HEK293 (cell line): ENCODE measurements around the gene L3MBTL4.
A peak's percentile ranks its signal among the peaks of the same experiment; 100 is the strongest.

Experiments
- GLI4 ChIP-seq: fragments of 450-650 bp; formaldehyde crosslinking; IDR thresholded peaks from 2 replicates; pipeline ENCODE4 v1.5.1; 2016; ENCODE audit warnings: missing biosample characterization, missing genetic modification characterization
- KLF9 ChIP-seq: fragments of 450-650 bp; formaldehyde crosslinking; IDR thresholded peaks from 2 replicates; pipeline ENCODE4 v1.5.1; 2016; ENCODE audit warnings: missing biosample characterization, missing genetic modification characterization, low read depth
- MYNN ChIP-seq: fragments of 450-650 bp; formaldehyde crosslinking; IDR thresholded peaks from 2 replicates; pipeline ENCODE4 v1.5.1; 2016; ENCODE audit warnings: missing biosample characterization, missing genetic modification characterization, borderline replicate concordance
- MZF1 ChIP-seq: fragments of 450-650 bp; formaldehyde crosslinking; IDR thresholded peaks from 2 replicates; pipeline ENCODE4 v1.5.1; 2017; ENCODE audit warnings: missing biosample characterization, missing genetic modification characterization, borderline replicate concordance
- SP7 ChIP-seq: fragments of 450-650 bp; formaldehyde crosslinking; IDR thresholded peaks from 2 replicates; pipeline ENCODE4 v1.5.1; 2016; ENCODE audit warnings: missing biosample characterization, missing genetic modification characterization
- TSHZ1 ChIP-seq: fragments of 450-650 bp; formaldehyde crosslinking; IDR thresholded peaks from 2 replicates; pipeline ENCODE4 v1.5.1; 2016; ENCODE audit warnings: missing biosample characterization, missing genetic modification characterization, borderline replicate concordance
- ZBTB8A ChIP-seq: fragments of 450-650 bp; formaldehyde crosslinking; IDR thresholded peaks from 2 replicates; pipeline ENCODE4 v1.5.1; 2016; ENCODE audit warnings: missing biosample characterization, missing genetic modification characterization
- ZEB2 ChIP-seq: fragments of 450-650 bp; formaldehyde crosslinking; IDR thresholded peaks from 2 replicates; pipeline ENCODE4 v1.5.1; 2016; ENCODE audit warnings: missing biosample characterization, missing genetic modification characterization
- ZNF132 ChIP-seq: fragments of 450-650 bp; formaldehyde crosslinking; IDR thresholded peaks from 2 replicates; pipeline ENCODE4 v1.5.1; 2017; ENCODE audit warnings: missing biosample characterization, missing genetic modification characterization, borderline replicate concordance
- ZNF19 ChIP-seq: fragments of 450-650 bp; formaldehyde crosslinking; IDR thresholded peaks from 2 replicates; pipeline ENCODE4; 2016; ENCODE audit warnings: missing biosample characterization, missing genetic modification characterization, low read depth
- ZNF274 ChIP-seq, 2 experiments: fragments of 200-500 bp in 1 of 2; fragments of 450-650 bp in 1 of 2; sonication (Bioruptor generic) in 1 of 2; formaldehyde crosslinking in 1 of 2; IDR thresholded peaks; 2 replicates each; pipeline versions ENCODE4 v1.5.1 to v1.6.1; 2014 to 2016; ENCODE audit warnings: borderline replicate concordance in 1 of 2, inconsistent platforms in 1 of 2, low read length in 1 of 2, missing biosample characterization in 1 of 2, missing genetic modification characterization in 1 of 2
- ZNF311 ChIP-seq: fragments of 450-650 bp; formaldehyde crosslinking; IDR thresholded peaks from 2 replicates; pipeline ENCODE4 v1.5.1; 2017; ENCODE audit warnings: missing biosample characterization, missing genetic modification characterization, borderline replicate concordance
- ZNF341 ChIP-seq: fragments of 450-650 bp; formaldehyde crosslinking; IDR thresholded peaks from 2 replicates; pipeline ENCODE4; 2016; ENCODE audit warnings: low read depth, missing biosample characterization, missing genetic modification characterization
- ZNF366 ChIP-seq: fragments of 450-650 bp; formaldehyde crosslinking; conservative IDR thresholded peaks from 2 replicates; pipeline ENCODE4 v1.5.1; 2016; ENCODE audit warnings: missing biosample characterization, missing genetic modification characterization
- ZNF416 ChIP-seq: fragments of 450-650 bp; formaldehyde crosslinking; IDR thresholded peaks from 2 replicates; pipeline ENCODE4 v1.5.1; 2016; ENCODE audit warnings: missing biosample characterization, missing genetic modification characterization
- ZNF423 ChIP-seq: fragments of 450-650 bp; formaldehyde crosslinking; IDR thresholded peaks from 2 replicates; pipeline ENCODE4 v1.5.1; 2016; ENCODE audit warnings: missing biosample characterization, missing genetic modification characterization
- ZNF571 ChIP-seq: fragments of 450-650 bp; formaldehyde crosslinking; IDR thresholded peaks from 2 replicates; pipeline ENCODE4 v1.5.0; 2017; ENCODE audit warnings: missing biosample characterization, missing genetic modification characterization
- ZNF610 ChIP-seq: fragments of 450-650 bp; formaldehyde crosslinking; IDR thresholded peaks from 2 replicates; pipeline ENCODE4 v1.5.1; 2016; ENCODE audit warnings: missing biosample characterization, missing genetic modification characterization, borderline replicate concordance
- ZNF621 ChIP-seq: fragments of 450-650 bp; formaldehyde crosslinking; IDR thresholded peaks from 2 replicates; pipeline ENCODE4 v1.5.1; 2017; ENCODE audit warnings: missing biosample characterization, missing genetic modification characterization
- ZNF626 ChIP-seq: fragments of 450-650 bp; sonication (Bioruptor Pico); formaldehyde crosslinking; IDR thresholded peaks from 2 replicates; pipeline ENCODE4 v1.5.1; 2018; ENCODE audit warnings: missing biosample characterization, missing genetic modification characterization, inconsistent platforms
- ZNF639 ChIP-seq: fragments of 450-650 bp; formaldehyde crosslinking; IDR thresholded peaks from 2 replicates; pipeline ENCODE4 v1.5.1; 2016; ENCODE audit warnings: missing biosample characterization, missing genetic modification characterization
- ZNF658 ChIP-seq: fragments of 450-650 bp; formaldehyde crosslinking; IDR thresholded peaks from 2 replicates; pipeline ENCODE4; 2016; ENCODE audit warnings: missing biosample characterization, missing genetic modification characterization
- ZNF660 ChIP-seq: fragments of 450-650 bp; IDR thresholded peaks from 2 replicates; pipeline ENCODE4 v1.5.1; 2018; ENCODE audit warnings: missing biosample characterization, mild to moderate bottlenecking, missing genetic modification characterization
- ZNF777 ChIP-seq: fragments of 450-650 bp; formaldehyde crosslinking; IDR thresholded peaks from 2 replicates; pipeline ENCODE4 v1.5.1; 2017; ENCODE audit warnings: missing biosample characterization, missing genetic modification characterization, borderline replicate concordance
- ZNF791 ChIP-seq: fragments of 450-650 bp; formaldehyde crosslinking; IDR thresholded peaks from 2 replicates; pipeline ENCODE4 v1.5.1; 2016; ENCODE audit warnings: missing biosample characterization, missing genetic modification characterization
- ZSCAN16 ChIP-seq: fragments of 450-650 bp; formaldehyde crosslinking; IDR thresholded peaks from 2 replicates; pipeline ENCODE4 v1.5.1; 2016; ENCODE audit warnings: missing biosample characterization, missing genetic modification characterization
- ZSCAN23 ChIP-seq: fragments of 450-650 bp; formaldehyde crosslinking; IDR thresholded peaks from 2 replicates; pipeline ENCODE4 v1.5.1; 2016; ENCODE audit warnings: missing biosample characterization, missing genetic modification characterization
- TF ChIP-seq, protein P1 (sequence below): fragments of 450-650 bp; formaldehyde crosslinking; IDR thresholded peaks from 2 replicates; pipeline ENCODE4 v1.5.1; 2016; ENCODE audit warnings: missing biosample characterization, missing genetic modification characterization
- TF ChIP-seq, protein P2 (sequence below): fragments of 450-650 bp; formaldehyde crosslinking; IDR thresholded peaks from 2 replicates; pipeline ENCODE4 v1.5.1; 2016; ENCODE audit warnings: missing biosample characterization, missing genetic modification characterization

L3MBTL4 gene

DNA sequence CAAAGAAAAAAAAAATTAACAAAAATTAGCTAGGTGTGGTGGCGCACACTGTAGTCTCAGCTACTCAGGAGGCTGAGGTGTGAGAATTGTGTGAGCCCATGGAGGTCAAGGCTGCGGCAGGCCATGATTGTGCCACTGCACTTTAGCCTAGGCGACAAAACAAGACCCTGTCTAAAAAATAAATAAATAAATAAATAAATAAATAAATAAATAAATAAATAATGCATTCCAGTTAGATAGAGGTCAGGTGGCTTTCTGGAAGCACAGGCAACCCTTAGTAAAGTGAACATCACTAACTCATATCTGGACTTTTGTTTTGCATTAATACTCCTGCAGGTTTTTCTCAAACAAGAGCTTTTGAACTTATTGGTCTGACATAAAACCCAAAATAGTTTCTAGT, 206.8 kb downstream of the L3MBTL4 start (continued):
- TF ChIP-seq KLF9 (tag by site-specific recombination) (no peak), ZNF777 (tag by site-specific recombination) (no peak), ZSCAN16 (tag by site-specific recombination) (no peak), ZNF610 (tag by site-specific recombination) (no peak), ZNF19 (tag by site-specific recombination) (no peak), ZNF423 (tag by site-specific recombination) (no peak), ZNF311 (no peak), SP7 (no peak), ZNF366 (tag by site-specific recombination) (no peak), ZBTB8A (tag by site-specific recombination) (peak; percentile 57; the same call in 1 of the 2 replicates), ZNF341 (tag by site-specific recombination) (no peak), MZF1 (tag by site-specific recombination) (no peak), ZNF274 (IDR thresholded peaks at IDR 0.05; ENCODE audit: low read length) (no peak), ZNF274 (tag by site-specific recombination; IDR thresholded peaks at IDR 0.05; ENCODE audit: borderline replicate concordance) (no peak), ZNF626 (tag by site-specific recombination) (no peak), ZNF132 (no peak), ZEB2 (no peak), ZNF639 (tag by site-specific recombination) (no peak), ZNF791 (tag by site-specific recombination) (no peak), ZNF416 (no peak), TSHZ1 (no peak), ZSCAN23 (no peak), GLI4 (tag by site-specific recombination) (no peak), MYNN (tag by site-specific recombination) (no peak), ZNF658 (no peak), ZNF660 (tag by site-specific recombination) (no peak), ZNF571 (tag by site-specific recombination) (no peak), ZNF621 (no peak)
- TF ChIP-seq, protein P1, sequence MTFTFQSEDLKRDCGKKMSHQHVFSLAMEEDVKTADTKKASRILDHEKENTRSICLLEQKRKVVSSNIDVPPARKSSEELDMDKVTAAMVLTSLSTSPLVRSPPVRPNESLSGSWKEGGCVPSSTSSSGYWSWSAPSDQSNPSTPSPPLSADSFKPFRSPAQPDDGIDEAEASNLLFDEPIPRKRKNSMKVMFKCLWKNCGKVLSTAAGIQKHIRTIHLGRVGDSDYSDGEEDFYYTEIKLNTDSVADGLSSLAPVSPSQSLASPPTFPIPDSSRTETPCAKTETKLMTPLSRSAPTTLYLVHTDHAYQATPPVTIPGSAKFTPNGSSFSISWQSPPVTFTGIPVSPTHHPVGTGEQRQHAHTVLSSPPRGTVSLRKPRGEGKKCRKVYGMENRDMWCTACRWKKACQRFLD: no peak
- TF ChIP-seq, protein P2, sequence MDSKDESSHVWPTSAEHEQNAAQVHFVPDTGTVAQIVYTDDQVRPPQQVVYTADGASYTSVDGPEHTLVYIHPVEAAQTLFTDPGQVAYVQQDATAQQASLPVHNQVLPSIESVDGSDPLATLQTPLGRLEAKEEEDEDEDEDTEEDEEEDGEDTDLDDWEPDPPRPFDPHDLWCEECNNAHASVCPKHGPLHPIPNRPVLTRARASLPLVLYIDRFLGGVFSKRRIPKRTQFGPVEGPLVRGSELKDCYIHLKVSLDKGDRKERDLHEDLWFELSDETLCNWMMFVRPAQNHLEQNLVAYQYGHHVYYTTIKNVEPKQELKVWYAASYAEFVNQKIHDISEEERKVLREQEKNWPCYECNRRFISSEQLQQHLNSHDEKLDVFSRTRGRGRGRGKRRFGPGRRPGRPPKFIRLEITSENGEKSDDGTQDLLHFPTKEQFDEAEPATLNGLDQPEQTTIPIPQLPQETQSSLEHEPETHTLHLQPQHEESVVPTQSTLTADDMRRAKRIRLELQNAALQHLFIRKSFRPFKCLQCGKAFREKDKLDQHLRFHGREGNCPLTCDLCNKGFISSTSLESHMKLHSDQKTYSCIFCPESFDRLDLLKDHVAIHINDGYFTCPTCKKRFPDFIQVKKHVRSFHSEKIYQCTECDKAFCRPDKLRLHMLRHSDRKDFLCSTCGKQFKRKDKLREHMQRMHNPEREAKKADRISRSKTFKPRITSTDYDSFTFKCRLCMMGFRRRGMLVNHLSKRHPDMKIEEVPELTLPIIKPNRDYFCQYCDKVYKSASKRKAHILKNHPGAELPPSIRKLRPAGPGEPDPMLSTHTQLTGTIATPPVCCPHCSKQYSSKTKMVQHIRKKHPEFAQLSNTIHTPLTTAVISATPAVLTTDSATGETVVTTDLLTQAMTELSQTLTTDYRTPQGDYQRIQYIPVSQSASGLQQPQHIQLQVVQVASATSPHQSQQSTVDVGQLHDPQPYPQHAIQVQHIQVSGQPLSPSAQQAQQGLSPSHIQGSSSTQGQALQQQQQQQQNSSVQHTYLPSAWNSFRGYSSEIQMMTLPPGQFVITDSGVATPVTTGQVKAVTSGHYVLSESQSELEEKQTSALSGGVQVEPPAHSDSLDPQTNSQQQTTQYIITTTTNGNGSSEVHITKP: no peak
